PC-9 (cell line): ENCODE measurements around the gene YARS2.

Experiments
- CTCF ChIP-seq: fragments of 200-600 bp; sonication (generic); conservative IDR thresholded peaks from 2 replicates; pipeline ENCODE4 v1.6.1; 2017; ENCODE audit warnings: mixed run types, antibody characterized with exemption, mild to moderate bottlenecking, moderate library complexity
- EZH2 ChIP-seq: fragments of 200-600 bp; sonication (generic); IDR thresholded peaks from 2 replicates; pipeline ENCODE4 v1.8.0; 2017; ENCODE audit warnings: antibody characterized with exemption, low read depth

GRCh38 chr12:32714772-32715171, 40.9 kb downstream of the YARS2 start:
- TF ChIP-seq EZH2 (no peak), CTCF (no peak)
